Panc1 (cell line): Measurements from ENCODE around the gene HNRNPD. TPM values are rescaled to one million over a fixed set of nuclear protein-coding genes. Genes with fewer than 3 reads are reported as not detected.
A peak's percentile ranks its signal among the peaks of the same experiment; 100 is the strongest.

ENCODE experiments used
- ATAC-seq: fragments of 200-7000 bp; cut with Tn5 transposase; 2 replicates; pipeline ENCODE4 v1.9.1; 2020; ENCODE audit warnings: mild to moderate bottlenecking, moderate library complexity
- Bru-seq: library from RNA; stranded (reverse); fragments of 400-500 nt; gene quantifications from one replicate; lab custom pipeline; 2021; lab: Mats Ljungman, UMichigan
- BruChase-seq, 2 experiments: library from RNA; stranded (reverse); fragments of 400-500 nt; gene quantifications; one replicate each; lab custom pipeline; 2021; lab: Mats Ljungman, UMichigan
- BruUV-seq: library from RNA; stranded (reverse); fragments of 400-500 nt; replicated peaks from 2 replicates; lab custom pipeline; 2021; lab: Mats Ljungman, UMichigan
- CTCF ChIA-PET: fragments of 300-600 bp; sonication (Branson Sonifier 250); formaldehyde crosslinking; loops from one replicate; lab custom pipeline; 2022; ENCODE audit warnings: antibody characterized with exemption; lab: Charles Lee
- POLR2A ChIA-PET: fragments of 300-600 bp; sonication (Branson Sonifier 250); formaldehyde crosslinking; loops from one replicate; lab custom pipeline; 2022; ENCODE audit warnings: antibody characterized with exemption; lab: Charles Lee
- DNase-seq: peaks from one replicate; pipeline ENCODE4 v3.0.0-alpha.2; 2010; ENCODE audit warnings: low read depth, low spot score
- H3K27ac ChIP-seq: 2 replicates; pipeline ENCODE4 v1.5.1; 2011; ENCODE audit warnings: mild to moderate bottlenecking, low read length, inconsistent platforms
- H3K27me3 ChIP-seq: fragments of 200-500 bp; sonication (Bioruptor generic); 2 replicates; pipeline ENCODE4 v1.6.0; 2014; ENCODE audit warnings: low read length, inconsistent platforms; ENCODE audit not compliant: control insufficient read depth, insufficient read depth
- H3K36me3 ChIP-seq: fragments of 200-500 bp; sonication (Bioruptor generic); 2 replicates; pipeline ENCODE4 v1.5.1; 2014; ENCODE audit warnings: inconsistent platforms, mild to moderate bottlenecking, low read length, moderate library complexity; ENCODE audit not compliant: control insufficient read depth, insufficient read depth
- H3K4me1 ChIP-seq: 2 replicates; pipeline ENCODE4 v1.5.1; 2011; ENCODE audit warnings: inconsistent platforms, mild to moderate bottlenecking, low read length, moderate library complexity; ENCODE audit not compliant: control insufficient read depth, insufficient read depth
- H3K4me3 ChIP-seq, 2 experiments: 2 replicates each; pipeline ENCODE4 v1.5.1; 2011 to 2012; ENCODE audit warnings: low read depth in 2 of 2, low read length in 2 of 2, mild to moderate bottlenecking in 2 of 2, inconsistent platforms in 1 of 2, moderate library complexity in 1 of 2
- H3K9me3 ChIP-seq: fragments of 200-500 bp; sonication (Bioruptor generic); 2 replicates; pipeline ENCODE4 v1.5.1; 2014; ENCODE audit warnings: low read depth, mild to moderate bottlenecking, inconsistent platforms, low read length, moderate library complexity; ENCODE audit not compliant: control insufficient read depth, insufficient read depth
- CTCF ChIP-seq: fragments of 450-650 bp; IDR thresholded peaks from 2 replicates; pipeline ENCODE4 v1.5.1; 2017; ENCODE audit warnings: mild to moderate bottlenecking
- POLR2AphosphoS5 ChIP-seq: IDR thresholded peaks from 2 replicates; pipeline ENCODE4 v1.6.1; 2012; ENCODE audit warnings: mild to moderate bottlenecking, low read depth, low read length, moderate library complexity
- REST ChIP-seq, 2 experiments: IDR thresholded peaks; 2 replicates each; pipeline ENCODE4 v1.6.1; 2011 to 2012; ENCODE audit warnings: low read depth in 2 of 2, control low read depth in 1 of 2, low read length in 1 of 2, mild to moderate bottlenecking in 1 of 2, moderate library complexity in 1 of 2; ENCODE audit not compliant: insufficient read depth in 1 of 2
- SIN3A ChIP-seq: IDR thresholded peaks from 2 replicates; pipeline ENCODE4 v1.6.1; 2012; ENCODE audit warnings: low read depth, mild to moderate bottlenecking, low read length, moderate library complexity, borderline replicate concordance; ENCODE audit not compliant: insufficient read depth
- TCF7L2 ChIP-seq: IDR thresholded peaks from 2 replicates; pipeline ENCODE4 v1.6.1; 2011; ENCODE audit warnings: mild to moderate bottlenecking, low read depth, low read length, inconsistent platforms
- in situ Hi-C: cut with HindIII; loops from 2 replicates; pipeline ENCODE4 v1.10.0; 2016; ENCODE audit warnings: low sequenced_read_pairs, low pct_unique_long_range_greater_than_20kb
- intact Hi-C: fragments of 100-400 bp; cut with micrococcal nuclease; formaldehyde crosslinking; loops from one replicate; pipeline ENCODE4 v1.10.0; 2022; ENCODE audit not compliant: unreplicated experiment
- long read RNA-seq: library from polyadenylated mRNA; unstranded; transcript quantifications from one replicate; pipeline ENCODE4 v2.0.0, GENCODE V29; 2021; ENCODE audit not compliant: unreplicated experiment
- polyA plus RNA-seq: library from polyadenylated mRNA; unstranded; fragments of >200 nt; gene quantifications from one replicate; pipeline ENCODE4 v1.2.1, GENCODE V29; 2012; ENCODE audit warnings: missing spikeins; ENCODE audit not compliant: insufficient read length
- total RNA-seq: library from RNA; stranded (reverse); gene quantifications from one replicate; pipeline ENCODE4 v1.2.1, GENCODE V29; 2021; ENCODE audit not compliant: unreplicated experiment

HNRNPD gene
- total RNA-seq (170 TPM), Bru-seq, nascent RNA (percentile 99 among the genes with signal in this experiment), BruChase-seq, experiment 1, labeled RNA remaining after a 2-hour chase (percentile 98 among the genes with signal in this experiment), BruChase-seq, experiment 2, labeled RNA remaining after a 6-hour chase (percentile 98 among the genes with signal in this experiment)
- 339 TPM for polyA plus RNA-seq
- long read RNA-seq, transcript HNRNPD-201 (9 exons, 3,033 nt), result major isoform, 191 of 477 reads
- long read RNA-seq, transcript HNRNPD-203 (8 exons, 1,585 nt), result minor isoform, 135 of 477 reads
- long read RNA-seq, transcript HNRNPD-202 (8 exons, 1,667 nt), result minor isoform, 51 of 477 reads
- long read RNA-seq, partial matches to known transcripts, result 46 of 477 reads
- long read RNA-seq, other reads (novel, unspliced or antisense), result 54 of 477 reads

GRCh38 chr4:82373816-82374625, at the start of gene HNRNPD:
Gene HNRNPD, minus strand, starts transcription at chr4:82373991. Its CDS starts 313 bp downstream, at chr4:82373678.
- Histone ChIP-seq H3K36me3 (peaks cover 27% of the 10 kb centered on the region), H3K9me3 (no peaks in the 10 kb centered on the region), H3K4me1 (peaks cover 19% of the 10 kb centered on the region), H3K27me3 (no peaks in the 10 kb centered on the region), H3K27ac (peak within 1 kb of the TSS; percentile 96), H3K4me3 (peak within 1 kb of the TSS; percentile 67 to 84)
- POLR2A ChIA-PET, result interaction anchor here (0.6 to 1.0 kb wide), 4 partner anchors 9 to 148 kb away, joined by 3 to 6 read pairs (median 4); no protein-coding TSS in a partner anchor
- CTCF ChIA-PET, result no interaction called here
- TF ChIP-seq TCF7L2, result peak; percentile 74; the same call in 1 of the 2 replicates
- peak; percentile 47 to 62; a peak in 2 of 4 replicates for TF ChIP-seq REST (IDR thresholded peaks at IDR 0.05; ENCODE audit: insufficient read depth in 1 of 2, low read depth in 2 of 2, low read length in 1 of 2)
- TF ChIP-seq CTCF, result no peak
- peak; percentile 71 for TF ChIP-seq POLR2AphosphoS5
- peak; percentile 71; the same call in 1 of the 2 replicates for TF ChIP-seq SIN3A
- in situ Hi-C loops, result no loop called here
- intact Hi-C loops, result loop anchor here (5.0 kb wide), 1 partner anchor 53 kb away; no protein-coding TSS in a partner anchor
- ATAC-seq (peak; percentile 92), DNase-seq (peak; percentile 92)
- BruUV-seq, result no TSS peak

GRCh38 chr4:82422616-82423015, 48.8 kb upstream of the HNRNPD start:
- Histone ChIP-seq H3K4me3 (no peak overlapping the region), H3K9me3 (no peaks in the 10 kb centered on the region), H3K4me1 (peaks cover 10% of the 10 kb centered on the region; the same call in 1 of the 2 replicates), H3K36me3 (peaks cover 50% of the 10 kb centered on the region), H3K27me3 (no peaks in the 10 kb centered on the region), H3K27ac (no peak overlapping the region)
- BruUV-seq, result no TSS peak
- ATAC-seq (no peak), DNase-seq (no peak)
- intact Hi-C loops (no loop called here), in situ Hi-C loops (no loop called here)
- TF ChIP-seq TCF7L2 (no peak), CTCF (no peak), POLR2AphosphoS5 (no peak), REST (IDR thresholded peaks at IDR 0.05; ENCODE audit: insufficient read depth in 1 of 2, low read depth in 2 of 2, low read length in 1 of 2) (no peak), SIN3A (no peak)
- POLR2A ChIA-PET, result no interaction called here
- CTCF ChIA-PET, result no interaction called here
